Middle frontal gyrus (tissue), 1 donor: ENCODE data around the gene CSNK2A1.
"Not testable (repeated sequence)": the region's sequence is repeated elsewhere in the genome, so short reads cannot be mapped to it uniquely, and the experiment has no call there.

ENCODE experiments used
- DNase-seq: peaks from one replicate; pipeline ENCODE4 v3.0.0-alpha.2; 2015; ENCODE audit warnings: low spot score; ENCODE audit errors: extremely low spot score

CSNK2A1 gene

GRCh38 chr20:460707-461106 is 82.9 kb downstream of the CSNK2A1 start:
- no peak for DNase-seq

DNA sequence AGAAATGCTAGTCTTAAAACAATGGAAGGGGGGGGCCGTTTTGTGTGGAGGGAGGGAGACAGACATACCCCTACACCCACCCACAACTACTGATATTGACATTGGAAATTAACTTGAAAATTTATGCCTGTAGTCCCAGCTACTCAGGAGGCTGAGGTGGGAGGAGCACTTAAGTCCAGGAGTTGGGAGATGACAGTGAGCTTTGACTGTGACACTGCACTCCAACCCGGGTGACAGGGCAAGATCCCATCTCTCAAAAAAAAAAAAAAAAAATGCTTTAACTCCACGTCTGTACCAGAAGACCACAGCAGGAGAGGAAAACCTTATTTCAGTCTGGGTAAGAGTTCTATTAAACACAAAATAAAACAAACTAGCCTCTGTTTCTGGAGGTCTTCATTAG is 83.4 kb downstream of the CSNK2A1 start:
- DNase-seq: no peak

DNA sequence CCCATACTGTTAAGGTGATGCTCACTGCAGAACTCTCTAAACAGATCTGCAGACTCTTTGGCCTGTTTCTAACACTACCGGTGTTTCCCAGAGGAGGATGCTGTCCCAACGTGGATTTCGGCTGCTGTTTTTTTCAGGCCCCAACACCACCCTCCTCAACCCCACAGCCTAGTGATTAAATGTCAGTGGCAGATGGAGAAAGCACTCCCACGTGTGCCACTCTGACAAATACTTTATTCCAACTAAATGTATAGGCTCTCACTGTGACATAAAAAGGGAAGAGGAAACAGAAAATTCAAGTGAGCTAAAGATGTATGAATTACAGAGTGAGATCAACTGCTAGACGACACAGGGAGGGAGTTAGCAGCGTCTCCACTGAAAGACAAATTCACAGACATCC is 84.8 kb downstream of the CSNK2A1 start:
- no peak for DNase-seq

- DNase-seq: no peak
Measured at GRCh38 chr20:454951-455350, 88.6 kb downstream of the CSNK2A1 start.

DNA sequence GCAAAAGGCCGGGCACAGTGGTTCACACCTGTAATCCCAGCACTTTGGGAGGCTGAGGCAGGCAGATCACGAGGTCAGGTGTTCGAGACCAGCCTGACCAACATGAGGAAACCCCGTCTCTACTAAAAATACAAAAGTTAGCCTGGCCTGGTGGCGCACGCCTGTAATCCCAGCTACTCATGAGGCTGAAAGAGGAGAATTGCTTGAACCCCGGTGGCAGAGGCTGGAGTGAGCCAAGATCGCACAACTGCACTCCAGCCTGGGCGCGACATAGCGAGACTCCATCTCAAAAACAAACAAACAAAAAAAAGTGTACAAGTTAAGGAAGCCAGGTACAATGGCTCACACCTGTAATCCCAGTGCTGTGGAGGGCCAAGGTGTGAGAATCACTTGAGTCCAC is 91.6 kb downstream of the CSNK2A1 start:
- DNase-seq: not testable (repeated sequence)

GRCh38 chr20:445514-446336 is 97.9 kb downstream of the CSNK2A1 start:
- DNase-seq: no peak

GRCh38 chr20:444862-445426 is 98.6 kb downstream of the CSNK2A1 start:
- DNase-seq: no peak

- no peak for DNase-seq
Measured at GRCh38 chr20:444117-444516, 99.5 kb downstream of the CSNK2A1 start.

DNA sequence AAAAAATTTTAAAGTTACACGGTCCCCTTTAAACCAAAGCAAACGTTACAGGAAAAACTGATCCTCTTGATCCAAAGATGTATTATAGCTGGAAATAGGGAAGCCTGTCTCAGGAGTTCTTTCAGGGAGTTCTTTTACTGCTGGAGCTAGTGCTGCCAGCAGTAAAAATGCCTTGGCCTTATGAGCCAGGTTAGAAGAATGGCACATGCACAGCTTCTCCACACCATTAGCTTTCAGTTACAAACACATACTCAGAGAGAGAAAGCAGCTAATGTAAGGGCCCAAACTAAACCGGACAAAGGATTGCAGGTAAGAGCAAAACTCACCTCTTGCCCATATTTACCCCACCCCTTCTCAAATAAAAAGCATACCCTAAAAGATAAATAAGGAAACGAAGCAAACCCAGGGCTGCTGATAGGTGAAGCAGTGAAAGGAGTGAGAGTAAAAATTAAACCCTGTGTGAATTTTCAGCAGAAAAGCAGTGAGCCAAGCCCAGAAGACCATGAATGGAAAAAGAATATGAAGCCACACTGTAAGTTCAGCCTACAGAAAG is 100.3 kb downstream of the CSNK2A1 start:
- no peak for DNase-seq

DNA sequence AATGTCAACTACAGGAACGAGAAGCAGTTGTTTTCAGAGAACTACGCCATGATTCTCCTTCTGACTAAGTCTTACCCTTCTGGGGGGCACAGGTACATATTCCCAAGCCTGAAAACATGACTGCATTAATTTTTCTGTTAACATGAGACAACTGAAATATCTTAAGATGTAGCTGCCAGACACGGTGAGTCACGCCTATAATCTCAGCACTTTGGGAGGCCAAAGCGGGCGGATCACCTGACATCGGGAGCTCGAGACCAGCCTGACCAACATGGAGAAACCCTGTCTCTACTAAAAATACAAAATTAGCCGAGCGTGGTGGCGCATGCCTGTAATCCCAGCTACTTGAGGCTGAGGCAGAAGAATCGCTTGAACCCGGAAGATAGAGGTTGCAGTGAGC is 103.0 kb downstream of the CSNK2A1 start:
- no peak for DNase-seq

- no peak for DNase-seq
Measured at GRCh38 chr20:440148-440547, 103.4 kb downstream of the CSNK2A1 start.

- DNase-seq: no peak
Measured at GRCh38 chr20:438571-439469, 104.8 kb downstream of the CSNK2A1 start.

- DNase-seq: no peak
Measured at GRCh38 chr20:437787-438486, 105.7 kb downstream of the CSNK2A1 start.

GRCh38 chr20:436476-436875 is 107.1 kb downstream of the CSNK2A1 start:
- DNase-seq: no peak

- DNase-seq: no peak
Measured at GRCh38 chr20:435558-435957, 108.0 kb downstream of the CSNK2A1 start.

DNA sequence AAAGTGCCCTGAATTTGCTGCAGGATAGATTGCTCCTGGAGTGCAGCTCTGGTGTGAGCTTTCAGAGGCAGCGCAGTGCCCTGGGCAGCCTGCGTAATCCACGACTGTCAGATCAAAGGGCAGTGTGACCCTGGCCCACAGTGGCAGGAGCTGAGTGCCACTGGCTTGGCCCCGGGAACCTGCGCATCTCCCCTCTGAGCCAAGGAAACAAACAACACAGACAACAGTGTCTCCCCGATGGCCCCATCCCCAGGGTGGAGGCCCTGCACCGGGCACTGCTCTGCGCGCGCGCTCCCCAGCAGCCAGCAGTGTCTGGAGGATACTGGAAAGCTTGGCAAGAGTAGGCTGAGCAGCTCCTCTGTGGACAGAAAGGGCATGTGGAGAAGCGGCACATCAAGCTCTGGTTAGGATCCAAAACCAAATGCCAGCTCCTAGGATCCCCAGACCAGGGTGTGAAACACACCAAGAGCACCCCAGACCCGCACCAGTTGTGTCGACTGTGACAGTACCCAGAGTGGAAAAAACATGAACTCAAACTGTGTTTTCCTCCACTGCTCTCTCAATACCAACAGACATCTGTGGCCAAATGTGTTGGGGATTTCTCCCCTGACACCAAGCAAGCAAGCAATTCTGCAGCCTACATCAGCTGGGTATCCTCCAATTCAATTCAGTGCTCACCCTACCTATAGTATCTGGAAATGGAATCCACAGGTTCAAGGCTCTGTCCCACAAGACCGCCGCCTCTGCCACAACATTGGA is 108.8 kb downstream of the CSNK2A1 start:
- no peak for DNase-seq

DNA sequence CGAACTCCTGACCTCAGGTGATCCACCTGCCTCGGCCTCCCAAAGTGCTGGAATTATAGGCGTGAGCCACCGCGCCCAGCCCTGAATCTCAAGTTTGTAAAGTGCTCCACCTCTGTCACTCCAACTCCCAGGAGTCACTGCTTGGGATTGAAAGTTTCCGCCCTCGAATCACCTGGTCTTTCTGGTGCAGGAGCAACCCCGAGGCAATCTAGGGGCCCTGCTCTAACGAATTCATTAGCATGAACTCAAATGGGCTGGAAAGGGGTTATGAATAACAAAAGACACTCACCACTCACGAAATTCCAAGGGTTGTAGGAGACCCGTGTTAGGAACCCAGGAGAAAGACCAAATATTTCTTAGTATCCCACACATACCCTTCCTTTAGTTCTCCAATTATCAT is 109.4 kb downstream of the CSNK2A1 start:
- DNase-seq: no peak

- DNase-seq: no peak
Measured at GRCh38 chr20:433300-433975, 110.2 kb downstream of the CSNK2A1 start.

DNA sequence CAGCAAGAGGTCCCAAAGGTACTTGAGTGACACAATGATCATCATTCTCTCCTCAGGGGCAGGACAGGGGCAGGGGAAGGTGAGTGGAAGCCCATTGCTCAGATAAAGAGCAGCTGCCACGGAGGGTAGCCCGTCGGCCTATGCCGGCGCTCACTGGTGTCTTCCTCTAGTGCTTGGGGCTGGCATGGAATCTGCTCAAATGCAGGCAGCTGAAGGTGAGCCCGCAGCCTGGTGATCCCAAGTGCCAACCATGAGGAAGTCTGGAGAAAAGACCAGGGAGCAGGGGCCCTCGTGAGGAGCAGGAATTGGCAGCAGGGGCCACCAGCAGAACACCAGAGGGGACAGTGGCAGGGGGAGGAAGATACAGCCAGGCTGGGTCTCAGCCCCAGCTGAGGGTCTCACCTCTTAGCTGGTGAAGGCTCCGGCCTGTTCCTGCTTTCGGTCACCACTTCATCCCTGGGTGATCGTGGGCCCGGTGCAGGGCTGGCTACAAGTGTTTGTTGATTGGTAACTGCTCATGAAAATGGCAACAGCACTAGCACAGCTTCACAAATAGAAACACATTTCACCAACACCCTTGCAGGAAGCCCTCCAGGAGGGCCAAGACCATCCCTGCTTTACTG is 110.8 kb downstream of the CSNK2A1 start:
- no peak for DNase-seq
